ENCODE results near the gene KRTAP15-1.

DNA sequence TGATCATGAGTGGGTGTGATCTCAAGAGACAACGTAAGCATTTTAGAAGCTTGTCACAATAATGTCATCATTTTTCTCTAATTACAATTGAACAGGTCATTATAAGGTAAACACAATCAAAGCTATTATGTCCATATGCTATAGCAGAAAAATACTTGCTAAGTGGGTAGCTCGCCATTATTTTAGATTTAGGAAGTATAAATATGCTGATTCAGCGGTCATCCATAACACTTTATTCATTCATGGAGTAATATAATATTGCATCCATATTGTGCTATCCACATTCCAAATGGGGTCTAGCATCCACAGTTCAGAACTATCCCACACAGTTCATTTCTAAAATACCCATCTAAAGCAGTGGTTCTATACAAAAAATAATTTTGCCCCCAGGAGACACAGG, 8.4 kb downstream of the KRTAP15-1 start:
- TF ChIP-seq ZBTB1 (tag by site-specific recombination; IDR thresholded peaks at IDR 0.05) (no peak), OSR2 (tag by site-specific recombination; IDR thresholded peaks at IDR 0.05) (no peak), ZNF404 (tag by site-specific recombination; IDR thresholded peaks at IDR 0.05) (no peak), GFI1B (tag by site-specific recombination; IDR thresholded peaks at IDR 0.05) (no peak), YY1 (tag by site-specific recombination; IDR thresholded peaks at IDR 0.05) (no peak), FEZF1 (tag by site-specific recombination; IDR thresholded peaks at IDR 0.05) (no peak), ZNF830 (tag by site-specific recombination; IDR thresholded peaks at IDR 0.05; ENCODE audit: low read depth) (no peak)
- TF ChIP-seq, protein P1, sequence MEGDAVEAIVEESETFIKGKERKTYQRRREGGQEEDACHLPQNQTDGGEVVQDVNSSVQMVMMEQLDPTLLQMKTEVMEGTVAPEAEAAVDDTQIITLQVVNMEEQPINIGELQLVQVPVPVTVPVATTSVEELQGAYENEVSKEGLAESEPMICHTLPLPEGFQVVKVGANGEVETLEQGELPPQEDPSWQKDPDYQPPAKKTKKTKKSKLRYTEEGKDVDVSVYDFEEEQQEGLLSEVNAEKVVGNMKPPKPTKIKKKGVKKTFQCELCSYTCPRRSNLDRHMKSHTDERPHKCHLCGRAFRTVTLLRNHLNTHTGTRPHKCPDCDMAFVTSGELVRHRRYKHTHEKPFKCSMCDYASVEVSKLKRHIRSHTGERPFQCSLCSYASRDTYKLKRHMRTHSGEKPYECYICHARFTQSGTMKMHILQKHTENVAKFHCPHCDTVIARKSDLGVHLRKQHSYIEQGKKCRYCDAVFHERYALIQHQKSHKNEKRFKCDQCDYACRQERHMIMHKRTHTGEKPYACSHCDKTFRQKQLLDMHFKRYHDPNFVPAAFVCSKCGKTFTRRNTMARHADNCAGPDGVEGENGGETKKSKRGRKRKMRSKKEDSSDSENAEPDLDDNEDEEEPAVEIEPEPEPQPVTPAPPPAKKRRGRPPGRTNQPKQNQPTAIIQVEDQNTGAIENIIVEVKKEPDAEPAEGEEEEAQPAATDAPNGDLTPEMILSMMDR (tag by site-specific recombination; IDR thresholded peaks at IDR 0.05): no peak
- TF ChIP-seq, protein P2, sequence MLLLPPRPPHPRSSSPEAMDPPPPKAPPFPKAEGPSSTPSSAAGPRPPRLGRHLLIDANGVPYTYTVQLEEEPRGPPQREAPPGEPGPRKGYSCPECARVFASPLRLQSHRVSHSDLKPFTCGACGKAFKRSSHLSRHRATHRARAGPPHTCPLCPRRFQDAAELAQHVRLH (tag by site-specific recombination; IDR thresholded peaks at IDR 0.05): no peak

Data from HEK293 (cell line).